BJ (cell line): ENCODE data around the gene DNAJC4. TPM values are rescaled to one million over a fixed set of nuclear protein-coding genes. Genes with fewer than 3 reads are reported as not detected.

ENCODE experiments used
- CTCF ChIA-PET: fragments of 350-600 bp; formaldehyde crosslinking; extraction: SDS; loops from one replicate; lab custom pipeline; 2021; ENCODE audit warnings: antibody characterized with exemption, inconsistent platforms; lab: Yijun Ruan, JAX
- POLR2A ChIA-PET: fragments of 300-600 bp; sonication (Branson Sonifier 250); formaldehyde crosslinking; extraction: SDS; loops from one replicate; lab custom pipeline; 2021; ENCODE audit warnings: antibody characterized with exemption; lab: Charles Lee
- DNase-seq: peaks from one replicate; pipeline ENCODE4 v3.0.0-alpha.2; 2011; ENCODE audit warnings: low read depth
- H3K27me3 ChIP-seq: 2 replicates; pipeline ENCODE4 v1.6.0; 2011; ENCODE audit warnings: low read length; ENCODE audit not compliant: control insufficient read depth, insufficient read depth
- H3K36me3 ChIP-seq: 2 replicates; pipeline ENCODE4 v1.5.1; 2011; ENCODE audit warnings: low read length; ENCODE audit not compliant: control insufficient read depth, insufficient read depth
- H3K4me3 ChIP-seq: 2 replicates; pipeline ENCODE4 v1.5.1; 2011; ENCODE audit warnings: low read depth, mild to moderate bottlenecking, control low read depth, low read length
- polyA plus RNA-seq: library from polyadenylated mRNA; depleted of rRNA; stranded (reverse); fragments of >200 nt; gene quantifications from 2 replicates; pipeline ENCODE4 v1.2.3, GENCODE V29; 2011
- TF ChIP-seq, protein P1 (sequence below): IDR thresholded peaks from 2 replicates; pipeline ENCODE4 v1.5.1; 2011; ENCODE audit warnings: low read depth, mild to moderate bottlenecking, control low read depth, inconsistent platforms, low read length, moderate library complexity; ENCODE audit not compliant: insufficient read depth

DNAJC4 gene
- polyA plus RNA-seq, 1 experiment, result 42.1 TPM

DNA sequence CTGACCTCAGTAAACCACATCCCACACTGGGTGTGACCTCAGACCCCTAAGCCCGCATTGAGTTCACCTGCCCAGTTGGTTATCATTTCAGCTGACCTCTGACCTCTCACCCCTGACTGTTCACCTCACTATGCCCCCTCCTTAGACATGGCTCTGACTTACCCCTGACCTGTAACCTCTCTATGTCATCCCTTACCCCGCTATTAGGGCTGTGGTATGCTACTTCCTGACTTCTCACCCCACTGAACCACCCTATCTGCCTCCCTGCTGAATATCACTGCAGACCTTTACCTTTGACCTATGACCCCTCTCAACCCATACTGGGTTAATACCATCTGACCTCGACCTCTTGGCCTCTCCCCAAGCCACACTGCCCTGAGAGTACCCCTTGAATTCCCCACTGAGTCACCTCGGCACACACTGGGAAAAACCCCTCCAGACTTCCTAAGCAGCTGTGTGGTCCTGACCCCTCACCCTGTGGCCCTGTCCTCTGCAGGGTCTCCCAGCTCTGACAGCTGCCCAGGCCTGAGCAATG is 29.3 kb downstream of the DNAJC4 start:
- POLR2A ChIA-PET, result no interaction called here

DNA sequence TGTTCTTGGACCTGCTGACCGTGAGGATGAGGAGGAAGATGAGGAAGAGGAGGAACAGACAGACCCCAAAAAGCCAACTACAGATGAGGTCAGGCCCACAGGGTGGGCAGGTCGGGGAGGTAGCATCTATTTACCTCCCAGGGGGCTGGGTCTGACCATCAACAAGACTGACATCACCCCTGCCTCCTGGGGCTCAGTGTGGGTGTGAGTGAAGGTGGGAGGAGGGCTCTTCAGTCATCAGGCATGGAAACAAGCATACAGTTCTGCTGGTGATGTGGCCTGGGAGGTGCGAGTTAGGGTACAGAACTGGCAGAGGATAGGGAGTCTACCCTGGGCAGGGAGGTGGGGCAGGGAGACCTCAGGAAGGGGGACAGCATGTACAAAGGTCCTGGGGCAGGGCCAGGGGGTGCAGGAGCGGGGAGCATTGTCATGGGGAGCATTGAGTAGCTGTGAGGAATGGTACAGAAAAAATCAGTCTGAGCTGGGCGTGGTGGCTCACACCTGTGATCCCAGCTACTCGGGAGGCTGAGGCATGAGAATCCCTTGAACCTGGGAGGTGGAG is 29.9 kb downstream of the DNAJC4 start:
- DNase-seq, result no peak
- Histone ChIP-seq H3K36me3 (peaks cover 52% of the 10 kb centered on the region), H3K27me3 (no peaks in the 10 kb centered on the region), H3K4me3 (no peak overlapping the region)
- TF ChIP-seq, protein P1, sequence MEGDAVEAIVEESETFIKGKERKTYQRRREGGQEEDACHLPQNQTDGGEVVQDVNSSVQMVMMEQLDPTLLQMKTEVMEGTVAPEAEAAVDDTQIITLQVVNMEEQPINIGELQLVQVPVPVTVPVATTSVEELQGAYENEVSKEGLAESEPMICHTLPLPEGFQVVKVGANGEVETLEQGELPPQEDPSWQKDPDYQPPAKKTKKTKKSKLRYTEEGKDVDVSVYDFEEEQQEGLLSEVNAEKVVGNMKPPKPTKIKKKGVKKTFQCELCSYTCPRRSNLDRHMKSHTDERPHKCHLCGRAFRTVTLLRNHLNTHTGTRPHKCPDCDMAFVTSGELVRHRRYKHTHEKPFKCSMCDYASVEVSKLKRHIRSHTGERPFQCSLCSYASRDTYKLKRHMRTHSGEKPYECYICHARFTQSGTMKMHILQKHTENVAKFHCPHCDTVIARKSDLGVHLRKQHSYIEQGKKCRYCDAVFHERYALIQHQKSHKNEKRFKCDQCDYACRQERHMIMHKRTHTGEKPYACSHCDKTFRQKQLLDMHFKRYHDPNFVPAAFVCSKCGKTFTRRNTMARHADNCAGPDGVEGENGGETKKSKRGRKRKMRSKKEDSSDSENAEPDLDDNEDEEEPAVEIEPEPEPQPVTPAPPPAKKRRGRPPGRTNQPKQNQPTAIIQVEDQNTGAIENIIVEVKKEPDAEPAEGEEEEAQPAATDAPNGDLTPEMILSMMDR, result no peak
- ChIA-PET POLR2A (no interaction called here), CTCF (interaction anchor here (0.8 to 6.5 kb wide), 4 partner anchors 9 to 45 kb away, joined by 3 to 56 read pairs (median 3); partner anchors contain the start of genes ESRRA and PLCB3)

More for the DNA sequence above, 29.3 kb downstream of the DNAJC4 start:
- no peak overlapping the region for H3K4me3 ChIP-seq
- TF ChIP-seq, protein P1, result no peak
- no peaks in the 10 kb centered on the region for H3K27me3 ChIP-seq
- CTCF ChIA-PET, result interaction anchor here (0.8 kb wide), 1 partner anchor 45 kb away, joined by 3 read pairs; no protein-coding TSS in a partner anchor
- DNase-seq, result no peak
- H3K36me3 ChIP-seq, result peaks cover 51% of the 10 kb centered on the region

DNA sequence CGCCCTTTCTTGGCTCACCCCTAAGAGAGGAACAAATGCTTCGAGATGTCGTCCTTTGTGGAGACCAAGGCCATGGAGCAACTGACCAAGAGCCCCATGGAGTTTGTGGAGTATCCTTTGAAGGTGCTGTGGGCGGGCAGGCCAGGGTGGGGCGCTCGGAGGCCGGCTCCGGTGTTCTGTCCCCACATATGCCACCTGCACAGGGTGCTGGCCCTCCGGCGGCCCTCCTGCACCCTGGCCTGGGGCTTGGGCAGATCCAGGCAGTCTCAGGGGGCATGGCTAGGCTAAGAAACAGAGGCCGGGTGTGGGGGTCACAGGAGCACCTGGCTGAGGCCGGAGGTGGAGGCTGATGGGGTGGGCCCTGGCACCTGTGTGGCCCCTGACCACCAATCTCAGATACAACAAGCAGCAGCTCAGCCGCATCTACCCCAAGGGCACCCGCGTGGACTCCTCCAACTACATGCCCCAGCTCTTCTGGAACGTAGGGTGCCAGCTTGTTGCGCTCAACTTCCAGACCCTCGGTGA is 31.3 kb downstream of the DNAJC4 start:
- H3K27me3 ChIP-seq, result no peaks in the 10 kb centered on the region
- no peak for DNase-seq
- no peak overlapping the region for H3K4me3 ChIP-seq
- POLR2A ChIA-PET, result no interaction called here
- TF ChIP-seq, protein P1, result no peak
- CTCF ChIA-PET, result interaction anchor here (1.1 to 6.5 kb wide), 2 partner anchors 9 to 10 kb away, joined by 3 to 56 read pairs; partner anchors contain the start of gene PLCB3
- H3K36me3 ChIP-seq, result peaks cover 53% of the 10 kb centered on the region

DNA sequence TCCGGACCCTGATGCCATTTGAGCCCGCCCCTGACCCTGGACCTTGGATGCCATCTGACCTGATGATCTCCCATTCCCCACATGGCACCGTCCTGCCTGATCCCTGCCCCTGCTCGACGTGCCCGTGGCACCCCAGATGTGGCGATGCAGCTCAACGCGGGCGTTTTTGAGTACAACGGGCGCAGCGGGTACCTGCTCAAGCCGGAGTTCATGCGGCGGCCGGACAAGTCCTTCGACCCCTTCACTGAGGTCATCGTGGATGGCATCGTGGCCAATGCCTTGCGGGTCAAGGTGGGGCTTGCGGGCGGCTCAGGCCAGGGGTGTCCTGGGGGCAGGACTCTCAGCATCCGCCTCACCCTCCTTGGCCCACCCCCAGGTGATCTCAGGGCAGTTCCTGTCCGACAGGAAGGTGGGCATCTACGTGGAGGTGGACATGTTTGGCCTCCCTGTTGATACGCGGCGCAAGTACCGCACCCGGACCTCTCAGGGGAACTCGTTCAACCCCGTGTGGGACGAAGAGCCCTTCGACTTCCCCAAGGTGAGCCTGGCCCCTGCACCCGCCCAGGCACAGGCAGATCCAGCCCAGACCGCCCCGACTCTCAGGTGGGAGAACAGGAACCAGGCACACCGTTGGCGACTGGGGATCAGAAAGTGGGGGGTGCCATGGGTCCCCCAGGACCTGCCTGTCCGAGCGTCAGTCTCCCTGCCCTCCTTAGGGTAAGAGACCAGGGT is 32.1 kb downstream of the DNAJC4 start:
- no peaks in the 10 kb centered on the region for H3K27me3 ChIP-seq
- peaks cover 53% of the 10 kb centered on the region for H3K36me3 ChIP-seq
- ChIA-PET POLR2A (interaction anchor here (0.5 kb wide), 1 partner anchor 493 kb away, joined by 4 read pairs; no protein-coding TSS in a partner anchor), CTCF (interaction anchor here (1.0 to 6.5 kb wide), 5 partner anchors 8 to 16 kb away, joined by 3 to 56 read pairs (median 4); partner anchors contain the start of genes PLCB3 and PPP1R14B)
- TF ChIP-seq, protein P1, result no peak
- no peak overlapping the region for H3K4me3 ChIP-seq
- DNase-seq, result no peak
